KBM-7 (cell line): Measurements from ENCODE around the gene INPP5E.
A peak's percentile ranks its signal among the peaks of the same experiment; 100 is the strongest.
"Not testable (repeated sequence)": the region's sequence is repeated elsewhere in the genome, so short reads cannot be mapped to it uniquely, and the experiment has no call there.

Source experiments
- DNase-seq: peaks from one replicate; pipeline ENCODE4 v3.0.0-alpha.2; 2015
- in situ Hi-C: fragments of 300-500 bp; cut with MboI; formaldehyde crosslinking; loops from 2 replicates; pipeline ENCODE4 v1.14.3; 2020; ENCODE audit warnings: low sequenced_read_pairs, low pct_unique_long_range_greater_than_20kb, mixed read lengths

INPP5E gene

GRCh38 chr9:136416914-136417313 lies 22.7 kb downstream of the INPP5E start:
- DNase-seq, result no peak
- in situ Hi-C loops, result no loop called here

- in situ Hi-C loops, result no loop called here
- no peak for DNase-seq
Measured at GRCh38 chr9:136416427-136416826, 23.2 kb downstream of the INPP5E start.

- no peak for DNase-seq
- in situ Hi-C loops, result no loop called here
Measured at GRCh38 chr9:136412962-136413361, 26.7 kb downstream of the INPP5E start.

- DNase-seq, result no peak
- in situ Hi-C loops, result no loop called here
Measured at GRCh38 chr9:136411378-136411777, 28.3 kb downstream of the INPP5E start.

GRCh38 chr9:136410500-136411287 lies 29.0 kb downstream of the INPP5E start, which contains the start of the genes ENTR1 and PMPCA:
TSS of gene ENTR1 (minus strand) at chr9:136410614. CDS start at chr9:136410397, 217 bp downstream.
TSS of gene PMPCA (plus strand) at chr9:136410658. CDS start at chr9:136410669, 11 bp downstream.
- in situ Hi-C loops, result no loop called here
- peak; percentile 88 for DNase-seq

GRCh38 chr9:136409557-136410455 lies 29.8 kb downstream of the INPP5E start:
- DNase-seq, result peak; percentile 36
- in situ Hi-C loops, result no loop called here

- in situ Hi-C loops, result no loop called here
- no peak for DNase-seq
Measured at GRCh38 chr9:136407911-136408310, 31.7 kb downstream of the INPP5E start.

- DNase-seq, in situ Hi-C loops: not testable (repeated sequence)
Measured at GRCh38 chr9:136407061-136407460, 32.6 kb downstream of the INPP5E start.

- in situ Hi-C loops, DNase-seq: not testable (repeated sequence)
Measured at GRCh38 chr9:136405904-136406303, 33.7 kb downstream of the INPP5E start.

- DNase-seq, result no peak
- in situ Hi-C loops, result no loop called here
Measured at GRCh38 chr9:136405481-136405880, 34.2 kb downstream of the INPP5E start.

GRCh38 chr9:136404801-136405136 lies 34.9 kb downstream of the INPP5E start:
- no peak for DNase-seq
- in situ Hi-C loops, result no loop called here

- DNase-seq, result no peak
- in situ Hi-C loops, result no loop called here
Measured at GRCh38 chr9:136403915-136404800, 35.5 kb downstream of the INPP5E start.

- DNase-seq, result no peak
- in situ Hi-C loops, result no loop called here
Measured at GRCh38 chr9:136403538-136403914, 36.1 kb downstream of the INPP5E start.

- in situ Hi-C loops, result no loop called here
- no peak for DNase-seq
Measured at GRCh38 chr9:136402067-136402466, 37.6 kb downstream of the INPP5E start.

- in situ Hi-C loops, result no loop called here
Measured at GRCh38 chr9:136401173-136401922, 38.3 kb downstream of the INPP5E start.

GRCh38 chr9:136400038-136400834 lies 39.4 kb downstream of the INPP5E start, which contains the start of gene SNAPC4:
TSS of gene SNAPC4 (minus strand) at chr9:136400170. CDS start at chr9:136398428, 1,742 bp downstream.
- in situ Hi-C loops, result no loop called here

More at GRCh38 chr9:136401173-136401922, 38.3 kb downstream of the INPP5E start:
- DNase-seq, result no peak

GRCh38 chr9:136399176-136400037 lies 40.2 kb downstream of the INPP5E start:
- DNase-seq, result peak; percentile 30

More at GRCh38 chr9:136400038-136400834, 39.4 kb downstream of the INPP5E start, which contains the start of gene SNAPC4:
- peak; percentile 88 for DNase-seq

More at GRCh38 chr9:136399176-136400037, 40.2 kb downstream of the INPP5E start:
- in situ Hi-C loops, result no loop called here
